Measurements from ENCODE around the gene BCAS3.

DNA sequence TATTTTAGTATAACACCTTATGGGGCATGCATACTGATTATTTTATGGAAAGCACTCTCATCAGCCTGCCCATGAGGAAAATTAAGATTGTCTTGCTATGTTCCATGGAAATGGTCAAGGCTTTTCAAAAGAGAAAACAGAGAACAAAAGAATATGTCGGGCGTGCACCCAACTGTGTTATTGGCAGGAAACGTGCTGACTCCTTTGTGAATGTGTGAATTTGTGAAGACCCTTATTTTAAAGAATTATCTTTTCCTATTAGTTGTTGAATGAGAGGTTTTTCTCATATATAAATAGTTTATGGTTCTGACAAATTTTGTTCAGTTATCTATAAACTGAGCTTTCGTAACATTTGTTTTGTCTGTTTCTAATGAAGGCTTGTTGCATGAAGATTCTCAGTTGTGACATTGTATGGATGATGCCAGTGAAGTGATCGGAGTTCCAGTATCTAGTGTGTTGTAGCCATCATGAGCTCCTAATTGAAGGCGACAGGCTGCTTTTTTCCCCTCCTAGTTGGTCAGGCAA is 180.0 kb downstream of the BCAS3 start:
- TF ChIP-seq FOXM1 (IDR thresholded peaks at IDR 0.05; ENCODE audit: borderline replicate concordance) (no peak), SP1 (IDR thresholded peaks at IDR 0.05) (no peak), L3MBTL2 (conservative IDR thresholded peaks at IDR 0.05) (no peak), BHLHE40 (IDR thresholded peaks at IDR 0.05; ENCODE audit: borderline replicate concordance) (no peak), TARDBP (IDR thresholded peaks at IDR 0.05) (no peak), NFRKB (IDR thresholded peaks at IDR 0.05) (no peak)
- TF ChIP-seq, protein P1, sequence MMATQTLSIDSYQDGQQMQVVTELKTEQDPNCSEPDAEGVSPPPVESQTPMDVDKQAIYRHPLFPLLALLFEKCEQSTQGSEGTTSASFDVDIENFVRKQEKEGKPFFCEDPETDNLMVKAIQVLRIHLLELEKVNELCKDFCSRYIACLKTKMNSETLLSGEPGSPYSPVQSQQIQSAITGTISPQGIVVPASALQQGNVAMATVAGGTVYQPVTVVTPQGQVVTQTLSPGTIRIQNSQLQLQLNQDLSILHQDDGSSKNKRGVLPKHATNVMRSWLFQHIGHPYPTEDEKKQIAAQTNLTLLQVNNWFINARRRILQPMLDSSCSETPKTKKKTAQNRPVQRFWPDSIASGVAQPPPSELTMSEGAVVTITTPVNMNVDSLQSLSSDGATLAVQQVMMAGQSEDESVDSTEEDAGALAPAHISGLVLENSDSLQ (IDR thresholded peaks at IDR 0.05): no peak
